GM19193 (cell line): ENCODE measurements around the gene MALT1.

Experiments
- POLR2A ChIP-seq: IDR thresholded peaks from 4 replicates; pipeline ENCODE4 v1.6.1; 2011; ENCODE audit not compliant: insufficient read depth, insufficient read length; ENCODE audit errors: extremely low read depth

MALT1 gene

DNA sequence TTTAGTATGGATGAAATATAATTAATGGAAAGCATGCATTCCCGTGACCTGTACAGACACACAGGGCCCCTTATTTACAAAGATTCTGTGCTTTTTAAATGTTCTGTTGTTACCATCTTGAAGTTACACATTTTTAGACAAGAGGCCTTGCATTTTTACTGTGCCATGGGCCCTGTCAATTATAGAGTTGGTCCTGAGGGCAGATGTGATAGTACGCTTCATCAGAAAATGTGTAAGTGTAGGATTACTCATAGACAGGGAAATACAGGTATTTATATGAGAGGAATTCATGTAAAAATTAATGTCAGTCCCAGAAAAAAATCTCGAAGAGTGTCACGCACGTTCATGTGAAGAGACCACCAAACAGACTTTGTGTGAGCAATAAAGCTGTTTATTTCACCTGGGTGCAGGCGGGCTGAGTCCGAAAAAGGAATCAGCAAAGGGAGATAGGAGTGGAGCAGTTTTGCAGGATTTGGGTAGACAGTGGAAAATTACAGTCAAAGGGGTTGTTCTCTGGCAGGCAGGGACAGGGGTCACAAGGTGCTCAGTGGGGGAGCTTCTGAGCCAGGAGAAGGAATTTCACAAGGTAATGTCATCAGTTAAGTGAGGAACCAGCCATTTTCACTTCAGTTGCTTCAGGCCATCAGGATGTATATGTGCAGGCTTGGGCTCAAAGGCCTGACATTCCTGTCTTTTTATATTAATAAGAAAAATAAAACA, 30.2 kb upstream of the MALT1 start:
- no peak for TF ChIP-seq POLR2A

DNA sequence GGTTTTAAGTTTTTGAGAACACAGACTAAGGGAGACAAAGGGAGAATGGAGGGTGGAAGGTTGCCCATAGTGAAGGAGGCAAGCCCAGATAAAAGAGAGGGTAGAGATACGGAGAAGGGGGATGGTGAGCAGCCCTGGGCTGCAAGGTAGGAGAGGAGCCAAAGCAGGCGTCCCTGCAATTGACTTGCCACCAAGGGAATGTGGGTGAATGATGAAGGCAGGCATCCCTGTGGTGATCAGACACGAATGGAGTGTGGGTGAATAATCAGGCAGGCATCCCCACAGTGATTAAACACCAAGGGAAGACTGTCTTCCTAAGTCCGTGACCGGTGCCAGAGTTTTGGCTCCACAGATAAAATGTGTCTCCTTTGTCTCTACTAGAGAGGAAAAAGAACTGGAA, 25.9 kb upstream of the MALT1 start:
- no peak for TF ChIP-seq POLR2A

DNA sequence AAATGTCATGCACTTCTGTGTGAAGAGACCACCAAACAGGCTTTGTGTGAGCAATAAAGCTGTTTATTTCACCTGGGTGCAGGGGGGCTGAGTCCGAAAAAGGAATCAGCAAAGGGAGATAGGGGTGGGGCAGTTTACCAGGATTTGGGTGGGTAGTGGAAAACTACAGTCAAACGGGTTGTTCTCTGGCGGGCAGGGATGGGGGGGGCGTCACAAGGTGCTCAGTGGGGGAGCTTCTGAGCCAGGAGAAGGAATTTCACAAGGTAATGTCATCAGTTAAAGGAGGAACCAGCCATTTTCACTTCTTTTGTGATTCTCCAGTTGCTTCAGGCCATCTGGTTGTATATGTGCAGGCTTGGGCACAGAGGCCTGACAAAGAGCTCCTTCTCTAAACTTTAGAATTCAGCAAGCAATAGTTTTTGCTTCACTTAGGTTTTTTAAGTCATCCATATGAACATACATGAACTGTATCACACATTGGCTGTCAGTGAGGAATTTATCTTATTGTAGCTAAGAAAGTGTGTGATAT, 24.9 kb upstream of the MALT1 start:
- TF ChIP-seq POLR2A = no peak

DNA sequence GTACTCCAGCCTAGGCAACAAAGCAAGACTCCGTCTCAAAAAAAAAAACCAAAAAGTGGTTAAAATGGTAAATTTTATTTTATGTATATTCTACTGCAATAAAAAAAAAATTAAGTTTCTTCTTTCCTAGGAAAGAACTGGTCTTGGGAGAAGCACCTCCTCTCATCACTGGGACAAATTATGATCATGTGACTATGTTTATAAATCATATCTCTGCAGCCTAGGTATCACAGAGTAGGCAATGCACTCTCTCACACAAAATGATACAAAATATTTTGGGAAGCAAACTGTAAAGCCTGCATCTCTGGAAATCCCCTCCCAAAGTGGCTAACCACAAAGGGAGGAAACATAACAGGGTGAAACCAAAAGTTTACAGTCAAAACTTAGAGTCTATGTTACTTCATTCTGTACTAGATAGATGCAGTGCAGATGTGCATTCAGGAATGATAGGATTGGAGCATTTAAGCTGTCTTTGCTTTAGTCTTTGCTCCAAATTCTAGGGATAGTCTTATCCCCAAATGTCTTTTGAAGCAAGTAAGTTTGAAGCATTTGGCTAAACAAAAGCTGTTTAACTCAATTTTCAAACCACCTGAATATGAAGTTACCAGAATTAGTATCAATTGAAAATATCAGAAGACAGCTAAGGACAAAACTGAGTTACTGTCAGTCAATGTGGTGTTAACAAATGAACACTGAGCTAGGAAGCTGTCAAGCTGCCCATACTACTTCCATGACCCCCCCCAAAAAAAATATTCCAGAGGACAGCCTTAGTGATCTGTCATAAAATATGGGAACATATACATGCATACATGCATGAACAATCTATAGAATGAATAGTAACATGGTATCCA, 21.1 kb upstream of the MALT1 start:
- TF ChIP-seq POLR2A = no peak

DNA sequence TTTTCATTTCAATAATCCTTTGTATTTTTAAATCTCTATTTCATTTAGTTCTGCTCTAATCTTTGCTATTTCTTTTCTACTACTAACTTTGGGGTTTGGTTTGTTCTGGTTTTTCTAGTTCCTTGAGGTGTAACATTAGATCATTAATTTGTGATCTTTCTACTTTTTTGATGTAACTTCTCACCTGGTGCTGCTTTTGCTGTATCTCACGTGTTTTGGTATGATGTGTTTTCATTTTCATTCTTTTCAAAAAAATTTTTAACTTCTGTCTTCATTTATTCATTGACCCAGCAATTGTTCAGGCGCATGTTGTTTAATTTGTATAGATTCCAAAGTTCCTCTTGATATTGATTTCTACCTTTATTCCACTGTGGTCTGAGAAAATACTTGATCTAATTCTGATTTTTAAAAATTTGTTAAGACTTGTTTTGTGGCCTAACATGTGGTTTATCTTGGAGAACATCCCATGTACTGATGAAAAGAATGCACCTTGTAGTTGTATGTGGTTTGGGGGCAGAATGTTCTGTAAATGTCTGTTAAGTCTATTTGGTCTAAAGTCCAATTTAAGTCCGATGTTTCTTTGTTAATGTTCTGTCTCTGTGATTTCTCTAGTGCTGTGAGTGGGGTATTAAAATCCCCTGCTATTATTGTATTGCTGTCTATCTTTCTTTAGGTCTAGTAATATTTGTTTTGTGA, 17.3 kb upstream of the MALT1 start:
- no peak for TF ChIP-seq POLR2A

DNA sequence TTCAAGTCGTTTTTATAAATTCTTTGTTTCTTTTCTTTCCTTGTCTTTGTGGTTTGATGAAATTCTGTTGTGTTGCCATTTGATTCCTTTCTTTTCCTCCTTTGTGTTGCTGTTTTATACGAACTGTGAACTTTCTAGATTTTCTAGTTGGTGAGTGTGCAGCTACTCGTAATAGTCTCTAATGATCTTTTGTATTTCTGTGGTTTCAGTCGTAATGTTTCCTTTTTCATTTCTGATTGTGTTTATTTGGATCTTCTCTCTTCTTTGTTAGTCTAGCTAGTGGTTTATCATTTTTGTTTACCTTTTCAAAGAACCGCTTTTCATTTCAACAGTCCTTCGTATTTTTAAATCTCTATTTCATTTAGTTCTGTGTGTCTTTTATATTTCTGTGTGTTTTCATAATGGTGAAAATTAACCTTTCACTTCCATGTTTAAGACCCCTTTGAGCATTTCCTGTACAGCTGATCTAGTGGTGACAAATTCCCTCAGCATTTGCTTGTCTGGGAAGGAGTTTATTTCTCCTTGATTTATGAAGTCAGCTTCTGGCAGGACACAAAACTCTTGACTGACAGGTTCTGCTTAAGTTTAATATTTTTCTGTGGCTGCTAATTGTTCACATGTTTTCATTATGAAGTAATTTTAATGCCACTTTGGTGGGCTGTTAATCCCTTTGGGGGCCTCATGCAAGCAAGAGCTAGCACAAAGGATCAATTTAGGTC, 16.2 kb upstream of the MALT1 start:
- no peak for TF ChIP-seq POLR2A

DNA sequence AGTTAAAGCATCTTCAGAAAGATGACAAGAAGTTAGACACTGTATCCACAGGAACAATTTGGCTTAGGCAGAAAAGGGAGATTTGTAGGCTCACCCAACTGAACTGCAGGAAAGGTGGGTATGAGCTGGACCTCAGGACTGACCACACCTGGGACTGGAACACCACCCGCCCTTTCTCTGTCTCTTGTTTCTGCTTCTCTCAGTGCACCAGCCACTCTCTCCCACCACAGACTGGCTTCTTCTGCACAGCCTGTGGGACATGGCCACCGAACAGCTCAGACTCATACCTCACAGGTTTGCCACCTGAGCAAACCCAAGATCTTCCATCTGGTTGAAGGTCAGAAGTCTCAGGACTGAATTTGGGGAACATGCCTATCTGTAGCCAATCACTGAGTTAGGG, 14.2 kb upstream of the MALT1 start:
- TF ChIP-seq POLR2A = peak; percentile 16

DNA sequence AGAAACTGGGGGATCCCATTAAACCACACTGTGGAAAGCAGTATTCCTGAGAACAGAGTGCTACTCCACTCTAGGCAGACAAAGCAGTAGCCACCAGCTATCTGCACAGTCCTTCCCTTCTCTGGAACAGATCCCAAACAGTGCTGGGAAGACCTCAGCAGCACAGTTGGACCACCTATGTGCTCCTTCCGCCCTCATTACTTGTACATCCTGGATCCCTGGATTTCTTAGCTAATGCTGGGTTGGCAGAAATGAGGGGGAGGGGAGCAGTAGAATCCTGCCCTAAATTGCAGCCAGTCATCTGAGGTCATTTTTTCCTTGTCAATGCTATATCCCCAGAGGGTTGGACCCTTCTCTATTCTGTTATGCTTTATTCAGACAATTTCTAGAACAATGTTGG, 13.8 kb upstream of the MALT1 start:
- TF ChIP-seq POLR2A = no peak

DNA sequence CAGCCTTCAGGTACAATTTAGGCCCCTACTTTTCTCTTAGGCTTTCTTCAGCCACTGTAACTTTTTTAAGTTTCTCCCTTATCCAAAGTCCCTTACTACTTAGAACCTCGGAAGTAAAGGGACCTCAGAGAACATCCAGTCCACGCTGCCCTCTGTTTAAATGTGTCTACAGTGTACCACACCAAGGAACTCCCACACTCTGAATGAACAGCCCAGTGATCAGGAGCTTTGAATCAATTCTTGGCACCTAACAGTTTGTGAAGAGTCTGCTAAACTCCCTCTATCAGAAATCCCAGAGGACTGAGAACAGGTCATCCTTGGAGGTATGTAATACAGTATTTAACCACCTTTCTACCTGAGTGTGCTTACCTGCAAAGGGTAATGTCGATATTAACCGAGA, 11.6 kb upstream of the MALT1 start:
- TF ChIP-seq POLR2A = no peak

DNA sequence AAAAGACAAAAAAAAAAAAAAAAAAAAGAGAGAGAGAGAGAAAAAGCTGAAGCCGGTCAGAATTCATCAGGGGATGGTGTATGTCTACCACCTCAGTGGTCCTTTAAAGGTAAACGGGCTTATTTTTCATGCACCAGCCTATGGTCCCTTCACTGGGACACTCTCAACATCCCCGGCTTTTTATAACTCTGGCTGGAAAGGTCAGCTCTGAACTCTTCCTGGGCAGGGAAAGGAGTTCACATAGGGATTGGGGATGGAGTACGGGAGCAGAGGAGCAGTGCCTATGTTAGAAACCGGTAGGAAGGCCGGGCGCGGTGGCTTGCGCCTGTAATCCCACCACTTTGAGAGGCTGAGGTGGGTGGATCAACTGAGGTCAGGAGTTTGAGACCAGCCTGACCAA, 10.3 kb upstream of the MALT1 start:
- TF ChIP-seq POLR2A = no peak

DNA sequence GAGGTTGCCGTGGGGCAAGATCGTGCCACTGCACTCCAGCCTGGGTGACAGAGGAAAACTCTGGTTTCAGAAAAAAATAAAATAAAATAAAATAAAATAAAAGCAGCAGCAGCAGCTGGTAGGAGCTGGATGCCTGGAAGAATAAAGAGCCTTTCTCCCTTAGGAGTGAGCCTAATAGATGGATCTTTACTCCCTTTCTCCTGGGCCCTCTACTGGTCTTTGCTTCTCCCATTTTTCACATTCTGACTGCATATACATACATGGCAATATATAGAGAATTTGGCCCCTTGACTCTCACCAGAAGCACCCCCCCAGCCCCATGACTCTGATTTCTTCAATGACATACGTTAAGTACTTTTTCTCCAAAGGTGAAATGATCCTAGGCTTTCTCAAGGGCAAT, 9.8 kb upstream of the MALT1 start:
- no peak for TF ChIP-seq POLR2A

DNA sequence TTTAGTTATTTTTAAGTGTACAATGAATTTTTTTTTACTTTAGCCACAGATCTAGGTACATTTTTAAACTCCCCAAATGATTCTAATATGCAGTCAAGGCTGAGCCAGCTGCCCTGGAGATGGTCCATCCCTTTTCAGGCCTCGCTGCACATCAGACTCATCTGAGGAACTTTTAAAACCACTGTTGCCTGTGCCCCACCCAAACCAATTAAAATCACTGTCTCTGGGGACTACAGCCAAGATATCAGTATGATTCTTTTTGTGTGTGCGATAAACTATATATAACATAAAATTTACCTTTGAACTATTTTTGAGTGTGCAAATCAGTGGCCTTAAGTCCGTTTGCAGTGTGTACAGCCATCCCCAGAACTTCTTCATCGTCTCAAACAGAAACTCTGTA, 9.1 kb upstream of the MALT1 start:
- no peak for TF ChIP-seq POLR2A

DNA sequence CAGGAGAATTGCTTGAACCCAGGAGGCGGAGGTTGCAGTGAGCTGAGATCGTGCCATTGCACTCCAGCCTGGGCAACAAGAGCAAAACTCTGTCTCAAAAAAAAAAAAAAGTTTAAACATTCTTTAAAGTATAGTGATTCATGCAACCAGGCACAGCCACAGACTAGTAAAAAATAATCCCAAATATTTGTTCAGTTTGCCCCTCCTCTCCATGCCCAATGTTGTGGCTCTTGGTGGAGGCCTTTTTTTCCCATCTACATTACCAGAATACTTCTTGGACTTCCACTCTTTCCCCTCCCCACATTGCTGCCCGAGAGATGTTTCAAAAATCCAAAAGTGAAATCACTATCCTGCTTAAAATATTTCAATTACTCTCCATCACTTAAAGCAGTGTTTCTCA, 5.1 kb upstream of the MALT1 start:
- no peak for TF ChIP-seq POLR2A

DNA sequence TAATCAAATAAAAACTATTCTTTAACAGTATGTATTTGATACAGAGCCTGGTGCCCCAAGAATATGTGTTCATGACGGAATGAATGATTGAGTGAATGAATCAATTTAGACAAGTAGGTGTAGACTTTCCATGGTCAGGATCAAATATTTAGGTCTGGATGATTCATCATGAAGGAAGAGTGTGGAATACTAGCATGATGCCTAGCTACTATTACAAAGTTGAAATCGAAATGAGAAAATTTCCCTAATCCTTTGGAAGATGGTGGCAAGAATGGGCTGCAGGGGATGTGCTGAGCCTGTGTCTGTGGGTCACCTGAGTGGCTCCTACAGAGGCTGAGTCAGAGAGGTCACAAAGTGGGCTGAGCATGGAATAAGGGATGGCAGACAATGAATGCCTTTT, 3.1 kb upstream of the MALT1 start:
- no peak for TF ChIP-seq POLR2A

DNA sequence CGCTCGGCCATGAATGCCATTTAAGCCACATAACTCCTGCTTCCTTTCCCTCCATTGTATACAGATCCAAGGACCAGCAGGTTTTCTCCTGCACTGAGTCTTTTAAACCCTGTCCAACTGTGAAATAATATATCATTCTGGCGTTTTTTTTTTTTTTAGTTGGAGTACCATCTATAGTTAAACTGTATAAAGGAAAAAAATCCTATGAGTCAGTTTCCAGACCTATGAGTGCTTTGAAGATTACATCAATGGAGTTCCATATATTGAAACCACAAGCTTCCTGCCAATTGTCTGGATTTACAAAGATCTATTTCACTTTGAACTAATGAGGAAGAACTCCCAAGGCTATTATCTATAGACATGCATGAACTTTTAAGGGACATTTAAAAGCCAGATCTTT, 2.4 kb upstream of the MALT1 start:
- TF ChIP-seq POLR2A = no peak
